Keratinocyte (primary cell): ENCODE measurements around the gene SPPL2B. TPM values are rescaled to one million over a fixed set of nuclear protein-coding genes. Genes with fewer than 3 reads are reported as not detected.

Experiments used
- DNase-seq: peaks from one replicate; pipeline ENCODE4 v3.0.0-alpha.2; 2011; ENCODE audit warnings: low read depth, missing footprints, low spot score
- FAIRE-seq: peaks from 2 replicates; lab custom pipeline; 2011; peaks lifted over from hg19 to GRCh38; lab: Jason Lieb, UNC
- H2AFZ ChIP-seq: 2 replicates; pipeline ENCODE4 v1.6.0; 2012; ENCODE audit warnings: low read length, control low read depth, inconsistent platforms; ENCODE audit not compliant: control insufficient read depth
- H3K27ac ChIP-seq: 2 replicates; pipeline ENCODE4 v1.5.1; 2011; ENCODE audit warnings: low read length; ENCODE audit not compliant: control insufficient read depth, insufficient read depth
- H3K27me3 ChIP-seq: 3 replicates; pipeline ENCODE4 v1.6.0; 2011; ENCODE audit warnings: low read length; ENCODE audit not compliant: control insufficient read depth, insufficient read depth; ENCODE audit errors: extremely low read depth
- H3K36me3 ChIP-seq, 2 experiments: 2 replicates in 1 of 2; 3 replicates in 1 of 2; pipeline ENCODE4 v1.5.1; 2011; ENCODE audit warnings: low read length in 2 of 2, mild to moderate bottlenecking in 1 of 2; ENCODE audit not compliant: control insufficient read depth in 2 of 2, insufficient read depth in 2 of 2; ENCODE audit errors: extremely low read depth in 1 of 2
- H3K4me1 ChIP-seq: 3 replicates; pipeline ENCODE4 v1.5.1; 2011; ENCODE audit warnings: low read length; ENCODE audit not compliant: control insufficient read depth, insufficient read depth; ENCODE audit errors: extremely low read depth
- H3K4me2 ChIP-seq: 3 replicates; pipeline ENCODE4 v1.6.0; 2011; ENCODE audit warnings: low read depth, low read length; ENCODE audit not compliant: control insufficient read depth, insufficient read depth; ENCODE audit errors: extremely low read depth
- H3K4me3 ChIP-seq, 3 experiments: fragments of 200-600 bp in 1 of 3; sonication (generic) in 1 of 3; 2 replicates in 2 of 3; 3 replicates in 1 of 3; pipeline ENCODE4 v1.5.1; 2011 to 2016; ENCODE audit warnings: low read length in 3 of 3, mild to moderate bottlenecking in 3 of 3, control low read depth in 2 of 3, inconsistent platforms in 1 of 3, low read depth in 1 of 3, mixed read lengths in 1 of 3, mixed run types in 1 of 3, moderate library complexity in 1 of 3; ENCODE audit not compliant: control insufficient read depth in 2 of 3, insufficient read depth in 2 of 3; ENCODE audit errors: extremely low read depth in 1 of 3
- H3K79me2 ChIP-seq: 2 replicates; pipeline ENCODE4 v1.6.0; 2012; ENCODE audit warnings: low read length; ENCODE audit not compliant: control insufficient read depth, insufficient read depth
- H3K9ac ChIP-seq: 3 replicates; pipeline ENCODE4 v1.6.0; 2011; ENCODE audit warnings: low read length; ENCODE audit not compliant: control insufficient read depth, insufficient read depth; ENCODE audit errors: extremely low read depth
- H3K9me1 ChIP-seq: 3 replicates; pipeline ENCODE4 v1.6.0; 2011; ENCODE audit warnings: low read length; ENCODE audit not compliant: control insufficient read depth, insufficient read depth; ENCODE audit errors: extremely low read depth
- H3K9me3 ChIP-seq: 2 replicates; pipeline ENCODE4 v1.5.1; 2012; ENCODE audit warnings: low read depth, low read length; ENCODE audit not compliant: control insufficient read depth
- H4K20me1 ChIP-seq: 3 replicates; pipeline ENCODE4 v1.6.0; 2011; ENCODE audit warnings: low read length; ENCODE audit not compliant: control insufficient read depth, insufficient read depth; ENCODE audit errors: extremely low read depth
- EZH2 ChIP-seq: IDR thresholded peaks from one replicate; pipeline ENCODE4 v1.6.1; 2012; ENCODE audit warnings: inconsistent platforms, mild to moderate bottlenecking, low read length, moderate library complexity
- dilution Hi-C: fragments of 300-500 bp; cut with MboI; formaldehyde crosslinking; loops from one replicate; pipeline ENCODE4 v1.7.0; 2020; ENCODE audit warnings: low sequenced_read_pairs; ENCODE audit not compliant: extremely low pct_ligation_motif_present
- polyA plus RNA-seq, 5 experiments: library from polyadenylated mRNA; depleted of rRNA in 3 of 5; stranded (reverse) in 3 of 5; stranded (forward) in 1 of 5; unstranded in 1 of 5; fragments of >200 nt; gene quantifications; 1 replicate in 1 of 5; 2 replicates in 3 of 5; 3 replicates in 1 of 5; pipeline versions ENCODE4 v1.2.1 to v1.2.3, GENCODE V29; 2011 to 2012; ENCODE audit warnings: missing spikeins in 2 of 5, low read depth in 1 of 5, low replicate concordance in 1 of 5
- TF ChIP-seq, protein P1 (sequence below), 3 experiments: IDR thresholded peaks in 1 of 3; conservative IDR thresholded peaks in 1 of 3; optimal IDR thresholded peaks in 1 of 3; 2 replicates in 2 of 3; 3 replicates in 1 of 3; pipeline versions ENCODE3 to v1.5.1; 2011; ENCODE audit warnings: low read length in 3 of 3, mild to moderate bottlenecking in 3 of 3, moderate library complexity in 2 of 3, control low read depth in 1 of 3, inconsistent platforms in 1 of 3; ENCODE audit not compliant: insufficient read depth in 2 of 3; ENCODE audit errors: extremely low read depth in 1 of 3

Gene SPPL2B
- polyA plus RNA-seq, 1 donor (not counting 4 experiments of a cell fraction or from before 2014, with no cell fraction given): 9.3 TPM

DNA sequence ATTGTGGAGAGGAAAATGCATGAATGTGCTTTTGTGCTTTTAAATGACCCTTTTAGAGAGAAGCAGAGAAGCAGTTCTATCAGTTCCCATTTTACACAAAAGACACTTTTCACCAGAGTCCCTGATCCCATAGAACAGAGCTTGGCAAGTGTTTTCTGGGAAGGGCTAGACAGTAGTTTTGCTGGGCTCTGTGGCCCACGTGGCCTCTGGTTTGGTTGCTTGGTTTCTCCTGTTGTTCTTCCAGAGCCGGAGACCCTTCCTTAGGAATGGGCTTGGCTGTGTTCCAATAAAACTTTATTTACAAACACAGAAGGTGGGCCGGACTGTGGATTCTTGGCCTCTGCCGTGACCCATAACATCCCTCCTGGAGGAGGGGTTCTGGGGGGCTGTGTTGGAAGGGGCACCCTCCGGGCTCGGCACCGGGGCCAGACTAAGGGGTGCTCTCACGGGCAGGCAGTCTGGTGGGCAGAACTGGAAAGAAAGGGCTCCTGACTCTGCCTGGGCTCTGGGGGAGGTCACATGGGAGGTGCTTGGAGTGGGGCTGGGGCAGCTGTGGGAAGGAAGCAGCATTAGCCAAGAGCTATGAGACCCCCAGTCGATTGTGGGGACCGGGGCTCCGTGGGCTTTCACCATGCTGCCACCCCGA is 3.2 kb downstream of the SPPL2B start:
- H3K27me3 ChIP-seq: no peaks in the 10 kb centered on the region
- peaks cover 2 to 8% of the 10 kb centered on the region in 2 experiments for H3K36me3 ChIP-seq
- no peak overlapping the region for H2AFZ ChIP-seq
- peaks cover 66% of the 10 kb centered on the region for H3K79me2 ChIP-seq
- TF ChIP-seq EZH2: no peak
- TF ChIP-seq, protein P1, sequence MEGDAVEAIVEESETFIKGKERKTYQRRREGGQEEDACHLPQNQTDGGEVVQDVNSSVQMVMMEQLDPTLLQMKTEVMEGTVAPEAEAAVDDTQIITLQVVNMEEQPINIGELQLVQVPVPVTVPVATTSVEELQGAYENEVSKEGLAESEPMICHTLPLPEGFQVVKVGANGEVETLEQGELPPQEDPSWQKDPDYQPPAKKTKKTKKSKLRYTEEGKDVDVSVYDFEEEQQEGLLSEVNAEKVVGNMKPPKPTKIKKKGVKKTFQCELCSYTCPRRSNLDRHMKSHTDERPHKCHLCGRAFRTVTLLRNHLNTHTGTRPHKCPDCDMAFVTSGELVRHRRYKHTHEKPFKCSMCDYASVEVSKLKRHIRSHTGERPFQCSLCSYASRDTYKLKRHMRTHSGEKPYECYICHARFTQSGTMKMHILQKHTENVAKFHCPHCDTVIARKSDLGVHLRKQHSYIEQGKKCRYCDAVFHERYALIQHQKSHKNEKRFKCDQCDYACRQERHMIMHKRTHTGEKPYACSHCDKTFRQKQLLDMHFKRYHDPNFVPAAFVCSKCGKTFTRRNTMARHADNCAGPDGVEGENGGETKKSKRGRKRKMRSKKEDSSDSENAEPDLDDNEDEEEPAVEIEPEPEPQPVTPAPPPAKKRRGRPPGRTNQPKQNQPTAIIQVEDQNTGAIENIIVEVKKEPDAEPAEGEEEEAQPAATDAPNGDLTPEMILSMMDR (optimal IDR thresholded peaks at IDR 0.05 in 1 of 3, IDR thresholded peaks at IDR 0.05 in 1 of 3, conservative IDR thresholded peaks at IDR 0.05 in 1 of 3; ENCODE audit: extremely low read depth in 1 of 3, insufficient read depth in 2 of 3, low read length in 3 of 3): no peak
- H3K9me3 ChIP-seq: no peaks in the 10 kb centered on the region
- H4K20me1 ChIP-seq: peaks cover 8% of the 10 kb centered on the region
- FAIRE-seq (no peak), DNase-seq (no peak)
- H3K9ac ChIP-seq: no peak overlapping the region
- no peak overlapping the region for H3K4me3 ChIP-seq
- H3K9me1 ChIP-seq: peaks cover 3% of the 10 kb centered on the region
- peaks cover 10% of the 10 kb centered on the region for H3K4me1 ChIP-seq
- dilution Hi-C loops: no loop called here
- H3K27ac ChIP-seq: no peak overlapping the region
- H3K4me2 ChIP-seq: no peak overlapping the region

GRCh38 chr19:2332341-2333026 is 4.0 kb downstream of the SPPL2B start:
- peaks cover 3% of the 10 kb centered on the region for H3K9me1 ChIP-seq
- peaks cover 8% of the 10 kb centered on the region for H4K20me1 ChIP-seq
- H2AFZ ChIP-seq: no peak overlapping the region
- H3K36me3 ChIP-seq: peaks cover 0 to 3% of the 10 kb centered on the region in 2 experiments
- no peak overlapping the region for H3K4me3 ChIP-seq
- H3K9ac ChIP-seq: no peak overlapping the region
- no peak for TF ChIP-seq EZH2
- TF ChIP-seq, protein P1 (optimal IDR thresholded peaks at IDR 0.05 in 1 of 3, IDR thresholded peaks at IDR 0.05 in 1 of 3, conservative IDR thresholded peaks at IDR 0.05 in 1 of 3; ENCODE audit: extremely low read depth in 1 of 3, insufficient read depth in 2 of 3, low read length in 3 of 3): no peak
- no peaks in the 10 kb centered on the region for H3K27me3 ChIP-seq
- peaks cover 4% of the 10 kb centered on the region for H3K4me1 ChIP-seq
- no peak overlapping the region for H3K4me2 ChIP-seq
- dilution Hi-C loops: no loop called here
- no peaks in the 10 kb centered on the region for H3K9me3 ChIP-seq
- peaks cover 59% of the 10 kb centered on the region for H3K79me2 ChIP-seq
- H3K27ac ChIP-seq: no peak overlapping the region
- FAIRE-seq (no peak), DNase-seq (no peak)
